Stimulated activated CD8-positive, alpha-beta memory T cell treated with anti-CD3 and anti-CD28 coated beads, Interleukin-15, amount 100 ng/mL, for 1 hour (primary cell): ENCODE measurements around the gene COBLL1.

Source experiments
- DNase-seq: peaks from one replicate; pipeline ENCODE4 v3.0.0-alpha.2; 2020; ENCODE audit warnings: low read depth

COBLL1 gene

DNA sequence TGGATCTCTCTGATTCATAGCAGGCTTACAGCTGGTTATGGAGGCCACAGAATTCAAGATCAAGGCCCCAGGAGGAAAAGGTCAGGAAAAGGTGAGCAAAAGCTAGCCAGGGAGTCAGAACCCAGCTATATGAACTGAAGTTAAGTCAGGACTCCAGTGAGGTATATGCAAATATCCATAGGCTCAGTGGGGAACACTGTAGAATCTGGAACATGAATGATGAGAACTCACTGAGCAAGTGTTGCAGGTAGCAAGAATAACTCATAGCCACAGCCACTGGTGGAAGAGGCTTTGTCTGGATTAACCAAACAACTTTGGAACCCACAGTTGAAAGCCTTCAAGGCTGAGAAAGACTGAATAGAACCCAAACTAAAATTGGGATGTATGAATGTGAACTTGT, 24.7 kb downstream of the COBLL1 start:
- no peak for DNase-seq

DNA sequence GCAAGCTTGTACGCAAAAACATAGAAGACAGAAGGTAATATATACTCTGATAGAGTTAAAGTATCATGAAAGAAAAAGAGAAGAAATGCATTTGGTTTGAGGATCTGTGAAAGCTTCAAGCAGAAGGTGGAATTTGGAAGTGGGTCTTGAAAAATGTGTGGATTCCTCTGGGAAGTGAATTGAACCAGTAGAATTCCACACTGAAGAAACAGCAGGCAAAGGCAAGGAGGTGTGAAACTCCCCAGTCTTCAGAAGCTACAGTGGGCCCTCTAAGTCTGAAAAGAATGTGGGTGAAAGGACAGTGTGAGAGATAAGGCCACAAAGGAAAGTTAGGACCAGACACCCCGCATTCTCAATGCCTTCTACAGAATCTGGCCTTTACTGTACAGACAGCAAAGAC, 25.6 kb downstream of the COBLL1 start:
- DNase-seq, result no peak

- no peak for DNase-seq
Observed at GRCh38 chr2:164815071-164815793, 26.4 kb downstream of the COBLL1 start.

- no peak for DNase-seq
Observed at GRCh38 chr2:164813535-164813934, 28.1 kb downstream of the COBLL1 start.

DNA sequence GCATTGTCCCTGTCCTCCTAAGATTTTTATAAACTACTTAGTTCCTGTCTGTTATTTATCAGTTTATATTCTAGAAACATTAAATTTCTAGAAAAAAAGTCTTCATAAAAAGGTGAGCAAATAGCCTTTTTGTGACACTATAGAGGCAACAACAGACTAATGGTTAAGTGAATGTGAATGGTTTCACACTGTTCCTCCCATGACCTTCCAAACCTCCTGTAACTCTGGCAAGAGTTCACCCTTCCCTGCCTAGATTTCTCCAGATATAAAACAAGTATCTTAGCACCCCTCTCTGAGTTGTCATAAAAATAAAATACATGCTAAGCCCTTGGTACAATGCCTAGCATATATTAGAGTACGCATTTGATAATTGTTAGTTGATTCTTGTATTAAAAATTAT, 29.2 kb downstream of the COBLL1 start:
- no peak for DNase-seq

DNA sequence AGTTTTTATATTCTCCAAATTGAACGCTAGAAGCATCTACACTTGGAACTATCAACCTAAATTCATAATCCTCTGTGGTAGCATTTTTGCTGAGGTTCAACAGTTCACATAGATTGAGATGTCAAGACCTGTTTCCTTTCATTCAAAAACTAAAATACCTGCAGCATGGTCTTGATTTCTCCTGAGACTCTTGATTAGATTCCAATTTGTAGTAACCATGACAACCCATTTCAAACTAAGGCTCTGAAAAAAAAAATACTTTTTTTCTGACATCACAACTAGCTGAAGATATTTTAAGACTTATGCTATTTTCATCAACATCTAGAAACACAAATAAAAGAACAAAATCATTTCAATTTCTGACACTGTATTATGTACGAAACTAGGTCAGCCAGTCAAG, 29.8 kb downstream of the COBLL1 start:
- DNase-seq, result no peak

DNA sequence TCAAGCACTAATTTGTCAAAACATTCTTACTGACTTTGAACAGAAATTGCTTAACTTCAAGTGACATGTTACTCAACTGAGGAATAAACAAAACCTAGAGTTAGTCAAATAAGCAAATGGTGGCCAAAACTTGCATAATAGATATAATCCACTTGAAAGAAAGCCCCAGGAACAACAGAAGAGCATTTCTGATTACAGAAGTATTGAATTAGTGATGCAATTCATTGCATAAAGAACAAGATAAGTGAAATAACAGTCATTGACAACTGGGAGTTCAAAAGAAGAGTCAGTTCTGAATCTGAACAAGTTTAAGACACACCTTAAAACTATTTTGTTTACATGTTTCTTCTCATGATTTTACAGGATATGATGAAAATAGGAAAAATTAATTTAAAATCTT, 30.8 kb downstream of the COBLL1 start:
- no peak for DNase-seq

GRCh38 chr2:164808776-164809175, 32.8 kb downstream of the COBLL1 start:
- no peak for DNase-seq

GRCh38 chr2:164803776-164804466, 37.7 kb downstream of the COBLL1 start:
- no peak for DNase-seq

GRCh38 chr2:164802095-164802707, 39.4 kb downstream of the COBLL1 start:
- no peak for DNase-seq

DNA sequence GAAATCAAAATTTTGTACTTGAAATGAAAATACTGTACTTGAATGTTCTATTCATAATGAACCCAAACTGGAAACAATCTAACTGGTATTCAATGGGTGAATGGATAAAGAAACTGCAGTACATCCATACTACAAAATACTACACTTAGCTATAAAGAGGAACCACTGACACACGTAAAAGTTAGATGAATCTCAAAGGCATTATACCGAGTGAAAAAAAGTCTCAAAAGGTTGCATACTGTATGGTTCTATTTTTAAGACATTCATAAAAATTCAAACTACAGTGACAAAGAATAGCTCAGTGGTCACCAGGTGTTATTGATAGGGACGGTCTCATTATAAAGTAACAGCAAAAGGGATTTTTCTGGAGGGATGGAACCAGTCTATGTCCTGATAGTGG, 41.1 kb downstream of the COBLL1 start:
- no peak for DNase-seq

DNA sequence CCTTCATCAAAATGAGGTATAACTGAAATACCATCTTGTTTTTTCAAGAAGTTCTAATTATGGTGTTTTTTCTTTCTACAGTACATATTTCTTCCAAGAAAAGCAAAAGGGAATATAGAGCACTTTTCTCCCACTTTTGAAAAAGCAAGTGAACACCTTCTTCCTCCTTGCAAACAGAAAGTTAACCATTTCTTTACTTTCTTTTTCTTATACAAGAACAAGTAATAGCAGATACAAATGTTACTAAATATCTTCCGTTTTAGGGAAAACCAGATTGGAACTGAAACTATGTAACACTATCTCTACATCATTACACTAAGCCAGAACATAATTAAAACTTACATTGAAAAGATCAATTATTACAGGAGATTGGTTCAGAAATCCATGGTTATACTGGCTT, 44.0 kb downstream of the COBLL1 start:
- DNase-seq, result no peak

DNA sequence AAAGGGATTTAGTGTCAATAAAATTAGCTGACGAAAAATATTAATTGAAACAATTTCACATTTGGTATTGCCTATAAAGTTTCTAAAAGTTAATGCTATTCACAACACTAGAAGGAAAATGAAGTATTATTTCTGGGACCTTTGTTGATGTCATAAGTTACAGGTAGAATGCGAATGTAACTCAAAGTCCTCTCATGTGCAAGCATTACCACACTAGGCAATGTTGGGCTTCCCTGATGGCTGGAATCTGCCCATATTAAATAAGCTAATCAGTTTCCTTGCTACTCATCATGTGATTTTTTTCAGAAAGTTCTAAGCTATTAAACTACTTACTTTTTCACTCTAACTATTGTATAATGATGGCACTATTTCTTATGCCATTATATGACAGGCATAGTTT, 44.6 kb downstream of the COBLL1 start:
- DNase-seq, result no peak

DNA sequence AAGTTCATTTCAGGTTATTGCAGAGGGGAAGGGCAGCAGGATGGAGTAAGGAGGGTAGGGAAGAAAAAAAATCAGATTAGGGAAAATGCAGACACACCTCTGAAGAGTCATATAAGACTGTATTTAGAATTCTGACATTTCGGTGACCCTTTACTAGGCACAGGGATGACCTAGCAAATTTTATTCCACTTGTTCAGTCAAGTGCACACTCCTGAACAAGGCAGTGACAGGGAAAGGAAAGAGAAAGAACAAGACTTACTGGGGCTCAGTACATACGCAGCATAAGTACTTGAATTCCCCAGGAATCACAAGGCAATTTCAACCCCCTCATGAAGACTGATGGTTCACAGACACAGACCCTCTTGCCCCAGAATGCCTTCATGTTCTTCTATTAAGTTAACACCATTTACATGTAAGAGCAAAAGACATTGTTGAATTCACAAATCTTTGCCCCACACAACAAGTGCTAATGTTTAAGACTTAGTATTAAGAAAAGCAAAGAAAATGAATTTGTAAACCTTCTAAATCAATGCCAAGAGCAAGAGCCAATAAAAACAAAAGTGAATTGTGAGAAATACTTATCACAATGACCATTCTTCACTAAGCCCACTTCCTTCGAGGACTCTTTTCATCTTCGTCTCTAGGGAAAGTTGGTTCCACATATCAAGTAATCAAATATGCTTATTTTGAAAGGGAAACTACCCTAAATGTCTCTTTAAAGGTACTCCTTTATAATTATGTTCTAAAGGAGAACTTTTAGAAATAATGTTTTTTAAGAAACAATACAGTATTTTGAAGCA, 47.0 kb downstream of the COBLL1 start:
- DNase-seq, result no peak

- DNase-seq, result no peak
Observed at GRCh38 chr2:164794016-164794415, 47.6 kb downstream of the COBLL1 start.

DNA sequence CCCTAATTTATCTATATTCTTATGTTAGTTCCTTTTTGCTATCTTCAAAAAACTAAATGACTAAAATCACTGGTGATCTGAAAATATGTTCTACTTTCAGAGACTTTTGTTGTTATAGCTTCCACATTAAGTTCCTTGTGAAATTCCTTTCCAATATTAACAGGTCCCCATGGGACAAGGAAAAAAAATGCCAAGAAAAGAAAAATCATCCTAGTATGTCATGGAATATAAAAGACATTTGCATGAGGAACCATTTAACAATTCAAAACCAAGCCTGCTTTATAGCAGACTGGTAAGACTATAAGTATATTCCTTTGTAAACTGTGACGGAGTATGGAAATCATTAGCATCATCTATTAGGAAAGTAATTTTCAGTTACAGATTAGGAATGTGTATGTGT, 48.1 kb downstream of the COBLL1 start:
- DNase-seq, result no peak

DNA sequence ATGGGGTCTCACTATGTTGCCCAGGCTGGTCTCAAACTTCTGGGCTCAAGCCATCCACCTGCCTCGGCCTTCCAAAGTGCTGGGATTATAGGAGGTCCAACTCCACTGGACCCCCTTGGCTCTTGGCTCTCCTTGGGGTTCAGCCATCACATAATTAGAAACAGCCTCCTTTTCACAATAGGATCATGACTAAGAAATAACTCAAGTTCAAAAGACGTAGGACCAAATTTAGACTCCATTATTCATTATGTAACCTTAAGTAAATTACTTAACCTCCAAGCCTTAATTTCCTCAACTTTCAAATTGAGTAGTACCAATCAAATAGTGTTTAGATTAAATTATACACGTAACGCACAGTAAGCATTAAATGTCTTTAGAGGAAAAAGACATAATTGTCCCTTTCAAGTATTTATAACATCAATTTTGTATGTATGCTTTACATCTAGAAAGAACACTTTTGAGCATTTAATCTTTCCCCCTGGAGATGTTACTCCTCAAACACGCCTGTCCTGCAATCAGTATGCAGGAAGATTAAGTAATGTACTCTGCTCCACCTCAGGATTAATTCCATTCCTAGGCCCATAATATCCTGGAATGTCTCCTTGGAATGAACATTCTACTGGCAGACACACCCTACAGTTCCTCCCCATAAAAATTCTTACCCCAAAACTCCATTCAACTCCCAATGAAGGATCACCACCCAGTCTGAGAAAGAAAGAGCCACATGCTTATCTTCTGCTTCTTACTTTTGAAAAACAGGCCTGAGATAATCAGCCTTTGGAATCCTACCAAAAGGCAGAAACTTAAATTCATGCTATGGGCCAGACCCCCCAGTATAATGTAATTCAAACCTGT, 49.1 kb downstream of the COBLL1 start:
- DNase-seq, result no peak

GRCh38 chr2:164789968-164790367, 51.7 kb downstream of the COBLL1 start:
- DNase-seq, result no peak

DNA sequence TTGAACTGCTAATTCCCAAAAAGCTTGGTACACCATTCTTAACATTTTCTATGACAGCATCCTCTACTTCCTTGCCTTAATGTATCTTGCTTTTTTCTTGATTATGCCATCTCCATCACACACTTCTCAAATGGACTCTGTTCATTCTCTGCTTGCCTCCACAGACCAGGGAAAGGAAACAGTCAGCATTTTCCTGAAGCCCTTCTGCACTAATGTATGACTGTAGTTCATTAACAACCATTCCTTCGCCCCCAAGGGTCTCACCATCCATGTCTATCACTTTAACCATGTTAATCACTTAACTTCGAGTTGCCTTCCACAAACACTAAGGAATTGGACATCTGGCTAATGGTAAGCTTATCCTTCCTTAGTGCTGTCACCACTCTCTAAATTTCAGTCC, 54.8 kb downstream of the COBLL1 start:
- DNase-seq, result no peak

DNA sequence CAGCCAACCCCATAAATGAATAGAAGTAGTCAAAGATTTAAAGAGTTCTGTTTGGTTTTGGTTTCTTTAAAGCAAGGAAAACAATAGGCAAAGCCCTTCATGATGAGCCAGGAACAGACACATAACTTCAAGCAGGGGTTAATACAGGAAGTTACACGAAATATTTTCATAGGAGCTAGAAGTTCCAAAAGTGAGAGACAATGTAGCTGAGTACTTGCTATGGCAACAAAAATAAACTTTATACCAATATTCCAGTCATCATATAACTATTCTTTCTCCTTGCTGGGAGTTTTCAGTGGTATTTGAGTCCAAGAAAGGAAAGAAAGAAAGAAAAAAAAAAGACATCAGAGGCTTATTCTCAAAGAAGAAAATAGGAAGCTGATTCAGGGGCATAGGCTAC, 56.2 kb downstream of the COBLL1 start:
- DNase-seq, result no peak

- DNase-seq, result no peak
Observed at GRCh38 chr2:164784376-164784775, 57.2 kb downstream of the COBLL1 start.

- DNase-seq, result no peak
Observed at GRCh38 chr2:164782323-164782722, 59.3 kb downstream of the COBLL1 start.
